Spleen (tissue), 11 donors: ENCODE data around the gene CENPC. TPM values are rescaled to one million over a fixed set of nuclear protein-coding genes. Genes with fewer than 3 reads are reported as not detected.

ENCODE experiments used
- DNase-seq: peaks from one replicate; pipeline ENCODE4 v3.0.0-alpha.2; 2020
- H3K27ac ChIP-seq, 8 donors: fragments of 200-600 bp; sonication (generic) in 7 of 8; 1 replicate in 4 of 8; 2 replicates in 4 of 8; pipeline versions ENCODE4 v1.5.0 to v1.8.0; 2016 to 2021; ENCODE audit warnings: inconsistent platforms in 4 of 8, mild to moderate bottlenecking in 4 of 8, moderate library complexity in 1 of 8
- H3K27me3 ChIP-seq, 7 donors: fragments of 200-600 bp; sonication (generic) in 6 of 7; replicated peaks in 1 of 7; 1 replicate in 4 of 7; 2 replicates in 3 of 7; pipeline versions ENCODE4 v1.5.0 to v1.8.0; 2016 to 2021; ENCODE audit warnings: inconsistent platforms in 3 of 7, mild to moderate bottlenecking in 1 of 7
- H3K36me3 ChIP-seq, 6 donors: fragments of 200-600 bp; sonication (generic) in 5 of 6; 1 replicate in 4 of 6; 2 replicates in 2 of 6; pipeline versions ENCODE4 v1.5.0 to v1.8.0; 2016 to 2021; ENCODE audit warnings: inconsistent platforms in 2 of 6
- H3K4me1 ChIP-seq, 6 donors: fragments of 200-600 bp; sonication (generic) in 5 of 6; 1 replicate in 3 of 6; 2 replicates in 3 of 6; pipeline versions ENCODE4 v1.5.0 to v1.8.0; 2016 to 2021; ENCODE audit warnings: inconsistent platforms in 3 of 6
- H3K4me3 ChIP-seq, 8 donors: fragments of 200-600 bp; sonication (generic) in 7 of 8; 1 replicate in 4 of 8; 2 replicates in 4 of 8; pipeline versions ENCODE4 v1.5.0 to v1.8.0; 2016 to 2021; ENCODE audit warnings: inconsistent platforms in 4 of 8, mild to moderate bottlenecking in 4 of 8, moderate library complexity in 2 of 8
- H3K9me3 ChIP-seq, 8 donors: fragments of 200-600 bp; sonication (generic) in 7 of 8; 1 replicate in 4 of 8; 2 replicates in 4 of 8; pipeline versions ENCODE4 v1.5.0 to v1.8.0; 2016 to 2021; ENCODE audit warnings: inconsistent platforms in 4 of 8
- POLR2A ChIP-seq, 3 donors: fragments of 450-650 bp; IDR thresholded peaks; one replicate each; pipeline ENCODE4 v1.5.1; 2017; ENCODE audit warnings: antibody characterized with exemption in 3 of 3, mild to moderate bottlenecking in 1 of 3
- POLR2AphosphoS5 ChIP-seq, 3 donors: sonication (generic); formaldehyde crosslinking; IDR thresholded peaks; one replicate each; pipeline ENCODE4 v1.5.1; 2017; ENCODE audit warnings: antibody characterized with exemption in 3 of 3
- WGBS, 5 donors: extraction: QIAGEN DNeasy Blood & Tissue Kit in 3 of 5; methylation state at CpG; one replicate each; pipeline versions ENCODE4 v1.1.5 to v1.1.7; 2013 to 2018; 5-methylcytosine and 5-hydroxymethylcytosine counted together
- intact Hi-C: fragments of 100-400 bp; cut with DNase I; formaldehyde crosslinking; loops from one replicate; pipeline ENCODE4 v1.15.0; 2023; ENCODE audit warnings: low total_unique reads
- polyA plus RNA-seq, 3 donors: library from polyadenylated mRNA; stranded (reverse); fragments of 200-250 nt; gene quantifications; one replicate each; pipeline ENCODE4 v1.2.1, GENCODE V29; 2013
- total RNA-seq, 7 donors: library from RNA; depleted of rRNA in 3 of 7; stranded (reverse); fragments of >200 nt in 3 of 7; fragmentation: NEBNext Ultra II Directional in 4 of 7; extraction: Animal tissue kit (Norgen Biotek cat#: 25700) in 4 of 7; gene quantifications; one replicate each; pipeline versions ENCODE4 v1.1.0 to v1.2.1, GENCODE V29; 2016 to 2021
- TF ChIP-seq, protein P1 (sequence below), 11 experiments: fragments of 200-600 bp in 7 of 11; fragments of 450-650 bp in 4 of 11; sonication (generic) in 4 of 11; IDR thresholded peaks in 8 of 11; conservative IDR thresholded peaks in 3 of 11; 1 replicate in 7 of 11; 2 replicates in 4 of 11; pipeline versions ENCODE4 v1.4.0 to v1.8.0; 2016 to 2021; ENCODE audit warnings: antibody characterized with exemption in 11 of 11, inconsistent platforms in 4 of 11, mild to moderate bottlenecking in 1 of 11
- donor health status: healthy with polysubstance abuse.
- donor health status: DM: no; HTN: no; CAD: no; lungs with moderate emphysema.
- donor health status: DM: no; HTN: no; CAD: no.
- donor health status: Bipolar disorder and iron deficiency.
- donor health status: healthy.
- donor health status: DM: no; HTN: no; CAD: no.
- donor health status: DM: yes; HTN: yes; CAD: no.

CENPC gene
- total and polyA plus RNA-seq, 10 donors, result 5.4 to 60.2 (median 42.5) TPM

DNA sequence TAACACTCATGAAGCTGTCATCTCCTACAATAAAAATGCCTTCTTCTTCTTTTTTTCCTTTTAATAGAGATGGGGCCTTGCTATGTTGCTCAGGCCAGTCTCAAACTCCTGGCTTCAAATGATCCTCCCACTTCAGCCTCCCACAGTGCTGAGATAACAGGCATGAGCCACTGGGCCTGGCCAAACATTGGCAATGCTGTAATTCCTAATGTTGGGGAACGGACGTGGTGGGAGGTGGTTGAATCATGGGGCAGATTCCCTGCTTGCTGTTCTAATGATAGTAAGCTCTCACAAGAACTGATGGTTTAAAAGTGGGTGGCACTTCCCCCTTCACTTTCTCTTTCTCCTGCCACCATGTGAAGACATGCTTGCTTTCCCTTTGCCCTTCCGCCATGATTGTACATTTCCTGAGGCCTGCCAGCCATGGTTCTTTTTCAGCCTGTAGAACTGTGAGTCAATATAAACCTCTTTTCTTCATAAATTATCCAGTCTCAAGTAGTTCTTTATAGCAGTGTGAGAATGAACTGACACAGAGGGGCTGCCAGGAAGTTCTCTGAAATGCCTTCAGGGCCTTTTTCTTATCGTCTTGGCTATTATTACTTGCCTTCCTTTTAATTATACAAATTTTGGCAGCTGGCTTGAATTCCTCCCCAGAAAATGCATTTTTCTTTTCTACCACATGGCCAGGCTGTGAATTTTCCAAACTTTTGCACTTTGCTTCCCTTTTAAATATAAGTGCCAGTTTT is 93.0 kb downstream of the CENPC start:
- WGBS, 5 donors, result 89 to 93% (median 91%) methylated on average over 4 of the region's 4 CpGs
- no peak for DNase-seq
- peaks cover 0 to 55% (median 5%) of the 10 kb centered on the region in 6 donors for H3K36me3 ChIP-seq

DNA sequence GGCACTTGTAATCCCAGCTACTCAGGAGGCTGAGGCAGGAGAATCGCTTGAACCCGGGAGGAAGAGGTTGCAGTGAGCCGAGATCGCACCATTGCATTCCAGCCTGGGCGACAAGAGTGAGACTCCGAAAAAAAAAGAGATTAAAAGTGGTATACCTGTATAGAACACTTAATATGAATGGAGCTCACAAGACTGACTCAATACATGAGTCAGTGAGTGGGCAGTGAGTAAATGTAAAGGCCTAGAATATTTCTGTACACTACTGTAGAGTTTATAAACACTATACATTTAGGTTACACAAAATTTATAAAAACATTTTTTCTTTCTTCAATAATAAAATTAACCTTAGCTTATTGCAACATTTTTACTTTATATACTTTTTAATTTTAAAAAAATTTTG is 93.8 kb downstream of the CENPC start:
- intact Hi-C loops, result no loop called here
- no peak for DNase-seq
- Histone ChIP-seq H3K27me3 (no peaks in the 10 kb centered on the region), H3K9me3 (peaks cover 0 to 10% (median 8%) of the 10 kb centered on the region in 8 donors), H3K36me3 (peaks cover 0 to 54% (median 5%) of the 10 kb centered on the region in 6 donors), H3K4me3 (no peak overlapping the region), H3K27ac (no peak overlapping the region), H3K4me1 (no peaks in the 10 kb centered on the region)
- TF ChIP-seq, protein P1, sequence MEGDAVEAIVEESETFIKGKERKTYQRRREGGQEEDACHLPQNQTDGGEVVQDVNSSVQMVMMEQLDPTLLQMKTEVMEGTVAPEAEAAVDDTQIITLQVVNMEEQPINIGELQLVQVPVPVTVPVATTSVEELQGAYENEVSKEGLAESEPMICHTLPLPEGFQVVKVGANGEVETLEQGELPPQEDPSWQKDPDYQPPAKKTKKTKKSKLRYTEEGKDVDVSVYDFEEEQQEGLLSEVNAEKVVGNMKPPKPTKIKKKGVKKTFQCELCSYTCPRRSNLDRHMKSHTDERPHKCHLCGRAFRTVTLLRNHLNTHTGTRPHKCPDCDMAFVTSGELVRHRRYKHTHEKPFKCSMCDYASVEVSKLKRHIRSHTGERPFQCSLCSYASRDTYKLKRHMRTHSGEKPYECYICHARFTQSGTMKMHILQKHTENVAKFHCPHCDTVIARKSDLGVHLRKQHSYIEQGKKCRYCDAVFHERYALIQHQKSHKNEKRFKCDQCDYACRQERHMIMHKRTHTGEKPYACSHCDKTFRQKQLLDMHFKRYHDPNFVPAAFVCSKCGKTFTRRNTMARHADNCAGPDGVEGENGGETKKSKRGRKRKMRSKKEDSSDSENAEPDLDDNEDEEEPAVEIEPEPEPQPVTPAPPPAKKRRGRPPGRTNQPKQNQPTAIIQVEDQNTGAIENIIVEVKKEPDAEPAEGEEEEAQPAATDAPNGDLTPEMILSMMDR (IDR thresholded peaks at IDR 0.05 in 8 of 11, conservative IDR thresholded peaks at IDR 0.05 in 3 of 11), result no peak
- TF ChIP-seq POLR2A (IDR thresholded peaks at IDR 0.05) (no peak), POLR2AphosphoS5 (IDR thresholded peaks at IDR 0.05) (no peak)
- WGBS, 5 donors, result 93 to 97% (median 95%) methylated on average over 6 of the region's 6 CpGs

More for the DNA sequence above, 93.0 kb downstream of the CENPC start:
- Histone ChIP-seq H3K4me1 (no peaks in the 10 kb centered on the region), H3K9me3 (peaks cover 0 to 10% (median 8%) of the 10 kb centered on the region in 8 donors), H3K4me3 (no peak overlapping the region), H3K27me3 (no peaks in the 10 kb centered on the region), H3K27ac (no peak overlapping the region)
- TF ChIP-seq, protein P1 (IDR thresholded peaks at IDR 0.05 in 8 of 11, conservative IDR thresholded peaks at IDR 0.05 in 3 of 11), result no peak
- no peak for TF ChIP-seq POLR2AphosphoS5 (IDR thresholded peaks at IDR 0.05)
- TF ChIP-seq POLR2A (IDR thresholded peaks at IDR 0.05), result no peak
- intact Hi-C loops, result no loop called here

DNA sequence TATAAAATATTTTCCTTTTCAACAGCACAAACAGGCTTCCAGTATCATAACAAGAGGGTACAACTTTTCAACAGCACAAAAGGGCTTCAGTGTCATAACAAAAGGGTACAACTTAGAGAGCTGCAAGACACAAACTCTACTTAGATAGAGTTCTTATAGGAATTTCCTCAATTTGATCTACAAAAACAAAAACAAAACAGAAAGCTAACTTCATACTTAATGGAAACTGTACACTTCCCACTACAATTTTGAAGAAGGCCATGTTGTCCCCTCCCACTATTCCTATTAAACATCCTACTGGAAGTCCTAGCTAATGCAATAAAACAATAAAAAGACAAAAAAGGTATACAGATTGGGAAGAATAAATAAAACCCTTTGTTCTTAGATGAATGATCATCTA is 96.7 kb downstream of the CENPC start:
- peaks cover 0 to 47% (median 3%) of the 10 kb centered on the region in 6 donors for H3K36me3 ChIP-seq
- intact Hi-C loops, result no loop called here

DNA sequence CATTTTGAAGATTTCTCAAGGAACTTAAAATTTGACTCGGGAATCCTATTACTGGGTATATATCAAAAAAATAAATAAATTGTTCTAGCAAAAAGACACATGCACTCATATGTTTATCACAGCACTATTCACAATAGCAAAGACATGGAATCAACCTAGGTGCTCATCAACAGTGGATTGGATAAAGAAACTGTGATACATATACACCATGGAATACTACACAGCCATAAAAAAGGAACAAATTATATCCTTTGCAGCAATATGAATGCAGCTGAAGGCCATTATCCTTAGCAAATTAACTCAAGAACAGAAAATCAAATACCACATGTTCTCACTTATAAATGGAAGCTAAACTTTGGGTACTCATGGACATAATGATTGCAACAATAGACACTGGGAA is 97.4 kb downstream of the CENPC start:
- DNase-seq, result no peak
- intact Hi-C loops, result no loop called here
- H3K27ac ChIP-seq, result no peak overlapping the region
- H3K4me1 ChIP-seq, result no peaks in the 10 kb centered on the region
- H3K9me3 ChIP-seq, result peaks cover 0 to 17% (median 8%) of the 10 kb centered on the region in 8 donors
- TF ChIP-seq, protein P1 (IDR thresholded peaks at IDR 0.05 in 8 of 11, conservative IDR thresholded peaks at IDR 0.05 in 3 of 11), result no peak
- no peak for TF ChIP-seq POLR2AphosphoS5 (IDR thresholded peaks at IDR 0.05)
- TF ChIP-seq POLR2A (IDR thresholded peaks at IDR 0.05), result no peak
- H3K4me3 ChIP-seq, result no peak overlapping the region
- H3K27me3 ChIP-seq, result no peaks in the 10 kb centered on the region
- WGBS, 5 donors, result 94 to 100% (median 100%) methylated on average over 1 of the region's 1 CpG
- H3K36me3 ChIP-seq, result peaks cover 0 to 46% (median 0%) of the 10 kb centered on the region in 6 donors

More for the DNA sequence above, 96.7 kb downstream of the CENPC start:
- Histone ChIP-seq H3K27ac (no peak overlapping the region), H3K4me3 (no peak overlapping the region), H3K4me1 (no peaks in the 10 kb centered on the region), H3K9me3 (peaks cover 0 to 17% (median 8%) of the 10 kb centered on the region in 8 donors), H3K27me3 (no peaks in the 10 kb centered on the region)
- DNase-seq, result no peak
- TF ChIP-seq POLR2AphosphoS5 (IDR thresholded peaks at IDR 0.05) (no peak), POLR2A (IDR thresholded peaks at IDR 0.05) (no peak)
- TF ChIP-seq, protein P1 (IDR thresholded peaks at IDR 0.05 in 8 of 11, conservative IDR thresholded peaks at IDR 0.05 in 3 of 11), result no peak
